ENCODE measurements around the gene VAPB. TPM values are rescaled to one million over a fixed set of nuclear protein-coding genes. Genes with fewer than 3 reads are reported as not detected.

The VAPB gene
- total RNA-seq, 1 donor from 2014 or later, result 51.5 TPM

Other genes with a start within 250 kb of the VAPB start
- not detected for gene ANKRD60, start 160.6 kb upstream of the VAPB start, total RNA-seq
- 22.2 TPM for gene RAB22A, start 79.5 kb upstream of the VAPB start, total RNA-seq
- gene APCDD1L, start 126.2 kb downstream of the VAPB start, total RNA-seq, result not detected